Measurements from ENCODE around the gene LRP6. TPM values are rescaled to one million over a fixed set of nuclear protein-coding genes. Genes with fewer than 3 reads are reported as not detected.

LRP6 gene
- total and polyA plus RNA-seq, 2 of the 13 experiments (the other 11 are each of a cell fraction or from before 2014, with no cell fraction given): 33.8 to 42.0 TPM

- peaks cover 23% of the 10 kb centered on the region for H3K4me1 ChIP-seq (ENCODE audit: insufficient read depth, low read length)
- no peaks in the 10 kb centered on the region for H3K27me3 ChIP-seq (ENCODE audit: control insufficient read depth in 1 of 2, insufficient read depth in 2 of 2, low read length in 2 of 2)
- DNase-seq (ENCODE audit: low spot score) (no peak), ATAC-seq (no peak), FAIRE-seq (no peak)
- H3K9ac ChIP-seq (ENCODE audit: insufficient read depth, low read depth, low read length): no peak overlapping the region
- H3K9me3 ChIP-seq (ENCODE audit: low read length): no peaks in the 10 kb centered on the region
- H4K20me1 ChIP-seq (ENCODE audit: insufficient read depth, low read length): no peaks in the 10 kb centered on the region
- ChIA-PET CTCF (ENCODE audit: low intra/inter-chr PET ratio, low total read pairs) (no interaction called here), POLR2A (no interaction called here)
- WGBS (ENCODE audit: low lambda C conversion rate): 91% methylated on average over 6 of the region's 6 CpGs
- BruUV-seq (replicated peaks): no TSS peak
- intact Hi-C loops (cut with micrococcal nuclease; ENCODE audit: unreplicated experiment): loop anchor here (10.0 kb wide), 1 partner anchor 67 kb away; no protein-coding TSS in a partner anchor
- no peak for TF ChIP-seq HMG20A (CRISPR knock-in tag; IDR thresholded peaks at IDR 0.05; ENCODE audit: borderline replicate concordance)
- TF ChIP-seq ZNF274 (CRISPR knock-in tag; IDR thresholded peaks at IDR 0.05): no peak
- no peak for TF ChIP-seq FIP1L1 (IDR thresholded peaks at IDR 0.05; ENCODE audit: borderline replicate concordance, insufficient read depth, low read depth, low read length)
- no peak for TF ChIP-seq GMEB1 (CRISPR knock-in tag; IDR thresholded peaks at IDR 0.05; ENCODE audit: borderline replicate concordance)
- TF ChIP-seq ZNF282 (IDR thresholded peaks at IDR 0.05; ENCODE audit: partially characterized antibody): no peak
- TF ChIP-seq JUND (CRISPR knock-in tag; IDR thresholded peaks at IDR 0.05): no peak
- TF ChIP-seq, protein P1, sequence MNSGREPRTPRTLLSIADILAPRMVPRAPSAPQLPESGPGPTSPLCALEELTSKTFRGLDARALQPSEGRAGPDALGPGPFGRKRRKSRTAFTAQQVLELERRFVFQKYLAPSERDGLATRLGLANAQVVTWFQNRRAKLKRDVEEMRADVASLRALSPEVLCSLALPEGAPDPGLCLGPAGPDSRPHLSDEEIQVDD (CRISPR knock-in tag; IDR thresholded peaks at IDR 0.05; ENCODE audit: borderline replicate concordance): no peak
- TF ChIP-seq LRRFIP1 (CRISPR knock-in tag; conservative IDR thresholded peaks at IDR 0.05): no peak
- TF ChIP-seq FOXM1 (CRISPR knock-in tag; IDR thresholded peaks at IDR 0.05): no peak
- TF ChIP-seq ZNF432 (CRISPR knock-in tag; IDR thresholded peaks at IDR 0.05; ENCODE audit: borderline replicate concordance): no peak
- TF ChIP-seq, protein P2, sequence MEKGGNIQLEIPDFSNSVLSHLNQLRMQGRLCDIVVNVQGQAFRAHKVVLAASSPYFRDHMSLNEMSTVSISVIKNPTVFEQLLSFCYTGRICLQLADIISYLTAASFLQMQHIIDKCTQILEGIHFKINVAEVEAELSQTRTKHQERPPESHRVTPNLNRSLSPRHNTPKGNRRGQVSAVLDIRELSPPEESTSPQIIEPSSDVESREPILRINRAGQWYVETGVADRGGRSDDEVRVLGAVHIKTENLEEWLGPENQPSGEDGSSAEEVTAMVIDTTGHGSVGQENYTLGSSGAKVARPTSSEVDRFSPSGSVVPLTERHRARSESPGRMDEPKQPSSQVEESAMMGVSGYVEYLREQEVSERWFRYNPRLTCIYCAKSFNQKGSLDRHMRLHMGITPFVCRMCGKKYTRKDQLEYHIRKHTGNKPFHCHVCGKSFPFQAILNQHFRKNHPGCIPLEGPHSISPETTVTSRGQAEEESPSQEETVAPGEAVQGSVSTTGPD (CRISPR knock-in tag; IDR thresholded peaks at IDR 0.05): no peak
- H3K4me2 ChIP-seq (ENCODE audit: low read depth, low read length): no peak overlapping the region
- in situ Hi-C loops (cut with HindIII; ENCODE audit: extremely low pct_ligation_motif_present, low pct_unique_long_range_greater_than_20kb): loop anchor here (25.0 kb wide), 1 partner anchor 614 kb away; the partner anchor contains the start of gene CDKN1B
- no peaks in the 10 kb centered on the region for H3K79me2 ChIP-seq (ENCODE audit: insufficient read depth, low read length)
- H3K36me3 ChIP-seq (replicated peaks in 1 of 2; ENCODE audit: control insufficient read depth in 1 of 2, insufficient read depth in 2 of 2, low read length in 2 of 2): no peaks in the 10 kb centered on the region
- no peak overlapping the region for H3K4me3 ChIP-seq (replicated peaks in 1 of 3; ENCODE audit: insufficient read depth in 1 of 3, low read depth in 2 of 3, low read length in 3 of 3)
- H3K27ac ChIP-seq (ENCODE audit: extremely low read length, insufficient read depth, low read length): no peak overlapping the region
- no peak overlapping the region for H2AFZ ChIP-seq (ENCODE audit: low read length)
These were observed 168.8 kb downstream of the LRP6 start for GRCh38 chr12:12097891-12098690.

Measured in HepG2 (cell line).